Upper lobe of left lung (tissue), 4 donors: ENCODE data around the gene C11orf97.
A peak's percentile ranks its signal among the peaks of the same experiment; 100 is the strongest.

Experiments used
- POLR2A ChIP-seq, 4 donors: fragments of 450-650 bp; IDR thresholded peaks; one replicate each; pipeline ENCODE4 v1.5.1; 2016 to 2017; ENCODE audit warnings: antibody characterized with exemption in 4 of 4, mild to moderate bottlenecking in 2 of 4
- POLR2AphosphoS5 ChIP-seq, 2 donors: sonication (generic); formaldehyde crosslinking; IDR thresholded peaks; one replicate each; pipeline ENCODE4 v1.5.1; 2017; ENCODE audit warnings: antibody characterized with exemption in 2 of 2
- TF ChIP-seq, protein P1 (sequence below), 6 experiments: fragments of 450-650 bp in 4 of 6; fragments of 200-600 bp in 2 of 6; sonication (generic) in 2 of 6; IDR thresholded peaks; one replicate each; pipeline ENCODE4 v1.5.1; 2016 to 2019; ENCODE audit warnings: antibody characterized with exemption in 6 of 6

DNA sequence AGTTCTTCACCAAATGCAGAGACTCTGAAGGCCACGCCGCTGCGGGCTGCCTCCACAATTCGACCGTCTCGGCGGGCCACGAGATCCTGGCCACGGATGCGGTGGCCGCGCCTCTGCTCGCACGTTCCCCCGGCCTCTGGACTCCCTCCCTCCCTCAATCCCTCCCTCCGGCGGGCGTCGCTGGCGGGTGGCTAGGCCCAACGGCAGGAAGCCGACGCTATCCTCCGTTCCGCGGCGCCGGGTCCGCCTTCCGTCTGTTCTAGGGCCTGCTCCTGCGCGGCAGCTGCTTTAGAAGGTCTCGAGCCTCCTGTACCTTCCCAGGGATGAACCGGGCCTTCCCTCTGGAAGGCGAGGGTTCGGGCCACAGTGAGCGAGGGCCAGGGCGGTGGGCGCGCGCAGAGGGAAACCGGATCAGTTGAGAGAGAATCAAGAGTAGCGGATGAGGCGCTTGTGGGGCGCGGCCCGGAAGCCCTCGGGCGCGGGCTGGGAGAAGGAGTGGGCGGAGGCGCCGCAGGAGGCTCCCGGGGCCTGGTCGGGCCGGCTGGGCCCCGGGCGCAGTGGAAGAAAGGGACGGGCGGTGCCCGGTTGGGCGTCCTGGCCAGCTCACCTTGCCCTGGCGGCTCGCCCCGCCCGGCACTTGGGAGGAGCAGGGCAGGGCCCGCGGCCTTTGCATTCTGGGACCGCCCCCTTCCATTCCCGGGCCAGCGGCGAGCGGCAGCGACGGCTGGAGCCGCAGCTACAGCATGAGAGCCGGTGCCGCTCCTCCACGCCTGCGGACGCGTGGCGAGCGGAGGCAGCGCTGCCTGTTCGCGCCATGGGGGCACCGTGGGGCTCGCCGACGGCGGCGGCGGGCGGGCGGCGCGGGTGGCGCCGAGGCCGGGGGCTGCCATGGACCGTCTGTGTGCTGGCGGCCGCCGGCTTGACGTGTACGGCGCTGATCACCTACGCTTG is 31.7 kb downstream of the C11orf97 start, which contains the start of gene FUT4:
- TF ChIP-seq, protein P1, sequence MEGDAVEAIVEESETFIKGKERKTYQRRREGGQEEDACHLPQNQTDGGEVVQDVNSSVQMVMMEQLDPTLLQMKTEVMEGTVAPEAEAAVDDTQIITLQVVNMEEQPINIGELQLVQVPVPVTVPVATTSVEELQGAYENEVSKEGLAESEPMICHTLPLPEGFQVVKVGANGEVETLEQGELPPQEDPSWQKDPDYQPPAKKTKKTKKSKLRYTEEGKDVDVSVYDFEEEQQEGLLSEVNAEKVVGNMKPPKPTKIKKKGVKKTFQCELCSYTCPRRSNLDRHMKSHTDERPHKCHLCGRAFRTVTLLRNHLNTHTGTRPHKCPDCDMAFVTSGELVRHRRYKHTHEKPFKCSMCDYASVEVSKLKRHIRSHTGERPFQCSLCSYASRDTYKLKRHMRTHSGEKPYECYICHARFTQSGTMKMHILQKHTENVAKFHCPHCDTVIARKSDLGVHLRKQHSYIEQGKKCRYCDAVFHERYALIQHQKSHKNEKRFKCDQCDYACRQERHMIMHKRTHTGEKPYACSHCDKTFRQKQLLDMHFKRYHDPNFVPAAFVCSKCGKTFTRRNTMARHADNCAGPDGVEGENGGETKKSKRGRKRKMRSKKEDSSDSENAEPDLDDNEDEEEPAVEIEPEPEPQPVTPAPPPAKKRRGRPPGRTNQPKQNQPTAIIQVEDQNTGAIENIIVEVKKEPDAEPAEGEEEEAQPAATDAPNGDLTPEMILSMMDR (IDR thresholded peaks at IDR 0.05): no peak
- peak; percentile 74 to 79 for TF ChIP-seq POLR2AphosphoS5 (IDR thresholded peaks at IDR 0.05)
- TF ChIP-seq POLR2A (IDR thresholded peaks at IDR 0.05): peak in 3 of 4 donors; percentile 53 to 86 (median 85)
